Fibroblast of lung (primary cell): ENCODE results near the gene MSH3. TPM values are rescaled to one million over a fixed set of nuclear protein-coding genes. Genes with fewer than 3 reads are reported as not detected.

Experiments used
- DNase-seq, 2 donors: peaks; one replicate each; pipeline versions ENCODE4 v3.0.0 to v3.0.0-alpha.2; 2010; ENCODE audit warnings: low read depth in 2 of 2
- H2AFZ ChIP-seq: 2 replicates; pipeline ENCODE4 v1.5.1; 2012; ENCODE audit warnings: low read length, control low read depth, inconsistent platforms
- H3K27ac ChIP-seq: 2 replicates; pipeline ENCODE4 v1.5.1; 2011; ENCODE audit warnings: low read length, control low read depth; ENCODE audit not compliant: insufficient read depth
- H3K27me3 ChIP-seq: 2 replicates; pipeline ENCODE4 v1.5.1; 2011; ENCODE audit warnings: mild to moderate bottlenecking, low read length; ENCODE audit not compliant: control insufficient read depth, insufficient read depth
- H3K36me3 ChIP-seq: 2 replicates; pipeline ENCODE4 v1.5.1; 2011; ENCODE audit warnings: low read length; ENCODE audit not compliant: control insufficient read depth, insufficient read depth
- H3K4me1 ChIP-seq: 2 replicates; pipeline ENCODE4 v1.5.1; 2011; ENCODE audit warnings: low read length; ENCODE audit not compliant: control insufficient read depth, insufficient read depth; ENCODE audit errors: extremely low read depth
- H3K4me2 ChIP-seq: 2 replicates; pipeline ENCODE4 v1.5.1; 2011; ENCODE audit warnings: low read length, control low read depth; ENCODE audit not compliant: insufficient read depth; ENCODE audit errors: extremely low read depth
- H3K4me3 ChIP-seq, 4 experiments: fragments of 200-600 bp in 1 of 4; sonication (generic) in 1 of 4; replicated peaks in 1 of 4; 2 replicates each; pipeline ENCODE4 v1.5.1; 2011 to 2016; ENCODE audit warnings: low read length in 4 of 4, low read depth in 3 of 4, mild to moderate bottlenecking in 3 of 4, control low read depth in 2 of 4, inconsistent platforms in 1 of 4, mixed read lengths in 1 of 4; ENCODE audit not compliant: insufficient read depth in 1 of 4; ENCODE audit errors: control extremely low read depth in 1 of 4
- H3K79me2 ChIP-seq: 2 replicates; pipeline ENCODE4 v1.5.1; 2012; ENCODE audit warnings: mild to moderate bottlenecking, low read length, inconsistent platforms; ENCODE audit not compliant: control insufficient read depth, insufficient read depth
- H3K9ac ChIP-seq: 2 replicates; pipeline ENCODE4 v1.5.1; 2011; ENCODE audit warnings: mild to moderate bottlenecking, low read length, control low read depth; ENCODE audit not compliant: insufficient read depth
- H3K9me3 ChIP-seq: 2 replicates; pipeline ENCODE4 v1.5.1; 2012; ENCODE audit warnings: low read depth, low read length; ENCODE audit not compliant: control insufficient read depth, insufficient read depth
- H4K20me1 ChIP-seq: 2 replicates; pipeline ENCODE4 v1.5.1; 2011; ENCODE audit warnings: low read length; ENCODE audit not compliant: control insufficient read depth, insufficient read depth; ENCODE audit errors: extremely low read depth
- CTCF ChIP-seq, 2 donors: IDR thresholded peaks in 1 of 2; conservative IDR thresholded peaks in 1 of 2; 1 replicate in 1 of 2; 2 replicates in 1 of 2; pipeline ENCODE4 v1.5.1; 2011 to 2012; ENCODE audit warnings: low read length in 2 of 2, control low read depth in 1 of 2, inconsistent platforms in 1 of 2, low read depth in 1 of 2, mild to moderate bottlenecking in 1 of 2
- EZH2 ChIP-seq: IDR thresholded peaks from 2 replicates; pipeline ENCODE4 v1.5.1; 2012; ENCODE audit warnings: low read length, control low read depth, mild to moderate bottlenecking; ENCODE audit errors: missing control alignments
- polyA plus RNA-seq, 2 donors: library from polyadenylated mRNA; depleted of rRNA in 1 of 2; stranded (reverse) in 1 of 2; unstranded in 1 of 2; fragments of >200 nt; gene quantifications; 2 replicates each; pipeline ENCODE4 v1.2.1, GENCODE V29; 2011 to 2012; ENCODE audit warnings: missing spikeins in 1 of 2
- total RNA-seq: library from RNA; depleted of rRNA; stranded (reverse); fragments of >200 nt; gene quantifications from 2 replicates; pipeline ENCODE4 v1.2.1, GENCODE V29; 2014

MSH3 gene
- total and polyA plus RNA-seq, 2 donors (not counting 1 experiment from before 2014, with no cell fraction given): 9.1 to 14.4 TPM

GRCh38 chr5:80720181-80720580, 65.7 kb downstream of the MSH3 start:
- TF ChIP-seq EZH2 (no peak), CTCF (conservative IDR thresholded peaks at IDR 0.05 in 1 of 2, IDR thresholded peaks at IDR 0.05 in 1 of 2; ENCODE audit: low read depth in 1 of 2, low read length in 2 of 2) (no peak)
- no peak overlapping the region for H3K9ac ChIP-seq
- H3K9me3 ChIP-seq: no peaks in the 10 kb centered on the region
- H3K4me2 ChIP-seq: no peak overlapping the region
- no peaks in the 10 kb centered on the region for H4K20me1 ChIP-seq
- no peak for DNase-seq
- H3K4me3 ChIP-seq: no peak overlapping the region
- H3K36me3 ChIP-seq: no peaks in the 10 kb centered on the region
- no peak overlapping the region for H3K27ac ChIP-seq
- H3K4me1 ChIP-seq: no peaks in the 10 kb centered on the region
- H3K27me3 ChIP-seq: no peaks in the 10 kb centered on the region
- no peaks in the 10 kb centered on the region for H3K79me2 ChIP-seq
- H2AFZ ChIP-seq: no peak overlapping the region

GRCh38 chr5:80722916-80723315, 68.5 kb downstream of the MSH3 start:
- Histone ChIP-seq H3K9ac (no peak overlapping the region), H3K4me3 (no peak overlapping the region), H3K4me1 (no peaks in the 10 kb centered on the region), H2AFZ (no peak overlapping the region), H4K20me1 (no peaks in the 10 kb centered on the region), H3K79me2 (no peaks in the 10 kb centered on the region), H3K36me3 (no peaks in the 10 kb centered on the region), H3K4me2 (no peak overlapping the region), H3K9me3 (no peaks in the 10 kb centered on the region), H3K27me3 (no peaks in the 10 kb centered on the region), H3K27ac (no peak overlapping the region)
- DNase-seq: no peak
- TF ChIP-seq CTCF (conservative IDR thresholded peaks at IDR 0.05 in 1 of 2, IDR thresholded peaks at IDR 0.05 in 1 of 2; ENCODE audit: low read depth in 1 of 2, low read length in 2 of 2) (no peak), EZH2 (no peak)

- Histone ChIP-seq H3K9ac (no peak overlapping the region), H3K27ac (no peak overlapping the region), H3K4me2 (no peak overlapping the region), H3K4me3 (no peak overlapping the region), H4K20me1 (no peaks in the 10 kb centered on the region), H2AFZ (no peak overlapping the region), H3K9me3 (no peaks in the 10 kb centered on the region), H3K36me3 (no peaks in the 10 kb centered on the region), H3K4me1 (no peaks in the 10 kb centered on the region), H3K27me3 (no peaks in the 10 kb centered on the region), H3K79me2 (no peaks in the 10 kb centered on the region)
- TF ChIP-seq EZH2: no peak
- no peak for TF ChIP-seq CTCF (conservative IDR thresholded peaks at IDR 0.05 in 1 of 2, IDR thresholded peaks at IDR 0.05 in 1 of 2; ENCODE audit: low read depth in 1 of 2, low read length in 2 of 2)
- DNase-seq: no peak
Observed at GRCh38 chr5:80725446-80725845, 71.0 kb downstream of the MSH3 start.
